GM12878 (cell line): ENCODE data around the gene SLC12A6. TPM values are rescaled to one million over a fixed set of nuclear protein-coding genes. Genes with fewer than 3 reads are reported as not detected.

Experiments used
- ATAC-seq: fragments of 200-7000 bp; cut with Tn5 transposase; 3 replicates; pipeline ENCODE4 v1.9.1; 2020; ENCODE audit warnings: mild to moderate bottlenecking, moderate library complexity
- BruUV-seq: library from RNA; stranded (reverse); fragments of 400-500 nt; replicated peaks from 2 replicates; lab custom pipeline; 2021; lab: Mats Ljungman, UMichigan
- CTCF ChIA-PET: fragments of 300-600 bp; sonication (Branson Sonifier 250); formaldehyde crosslinking; extraction: SDS; loops from one replicate; lab custom pipeline; 2021; ENCODE audit warnings: inconsistent platforms; lab: Yijun Ruan, JAX
- POLR2A ChIA-PET: fragments of 350-600 bp; formaldehyde crosslinking; extraction: SDS; loops from one replicate; lab custom pipeline; 2021; ENCODE audit warnings: inconsistent platforms; lab: Charles Lee
- RAD21 ChIA-PET: fragments of 300-600 bp; sonication (Branson Sonifier 250); formaldehyde crosslinking; loops from one replicate; lab custom pipeline; 2023; ENCODE audit warnings: antibody characterized with exemption; ENCODE audit not compliant: unreplicated experiment; lab: Charles Lee
- SMC1A ChIA-PET: fragments of 300-600 bp; sonication (Branson Sonifier 250); formaldehyde crosslinking; loops from one replicate; lab custom pipeline; 2023; ENCODE audit not compliant: unreplicated experiment, uncharacterized antibody; lab: Charles Lee
- DNase-seq: peaks from one replicate; pipeline ENCODE4 v3.0.0-alpha.2; 2011; ENCODE audit warnings: low read depth, low spot score
- FAIRE-seq: peaks from 3 replicates; lab custom pipeline; 2011; peaks lifted over from hg19 to GRCh38; lab: Jason Lieb, UNC
- H2AFZ ChIP-seq: 2 replicates; pipeline ENCODE4 v1.6.0; 2011; ENCODE audit warnings: low read depth, low read length, control low read depth; ENCODE audit not compliant: control insufficient read depth
- H3K27ac ChIP-seq: 2 replicates; pipeline ENCODE4 v1.5.1; 2011; ENCODE audit warnings: control low read depth; ENCODE audit not compliant: control insufficient read depth, insufficient read depth
- H3K27me3 ChIP-seq, 2 experiments: replicated peaks in 1 of 2; 2 replicates each; pipeline versions ENCODE4 v1.6.0 to v1.6.1; 2011; ENCODE audit warnings: low read length in 1 of 2; ENCODE audit not compliant: control insufficient read depth in 2 of 2, insufficient read depth in 2 of 2
- H3K36me3 ChIP-seq, 2 experiments: 2 replicates each; pipeline ENCODE4 v1.5.1; 2011; ENCODE audit warnings: low read length in 1 of 2; ENCODE audit not compliant: control insufficient read depth in 2 of 2, insufficient read depth in 2 of 2
- H3K4me1 ChIP-seq: 2 replicates; pipeline ENCODE4 v1.6.1; 2011; ENCODE audit warnings: mild to moderate bottlenecking, low read length, moderate library complexity, mixed read lengths; ENCODE audit not compliant: control insufficient read depth, insufficient read depth
- H3K4me2 ChIP-seq: 2 replicates; pipeline ENCODE4 v1.6.0; 2011; ENCODE audit warnings: control low read depth; ENCODE audit not compliant: control insufficient read depth, insufficient read depth
- H3K4me3 ChIP-seq: fragments of 200-600 bp; sonication (generic); 2 replicates; pipeline ENCODE4 v1.5.1; 2016
- H3K79me2 ChIP-seq: 2 replicates; pipeline ENCODE4 v1.6.0; 2011; ENCODE audit warnings: low read length; ENCODE audit not compliant: control insufficient read depth, insufficient read depth
- H3K9ac ChIP-seq: 2 replicates; pipeline ENCODE4 v1.8.0; 2011; ENCODE audit warnings: low read length, control low read depth, mixed read lengths; ENCODE audit not compliant: control insufficient read depth, insufficient read depth
- H3K9me3 ChIP-seq: replicated peaks from 3 replicates; pipeline ENCODE4 v1.5.1; 2011; ENCODE audit warnings: mild to moderate bottlenecking, low read length; ENCODE audit not compliant: control insufficient read depth, insufficient read depth
- H4K20me1 ChIP-seq: 2 replicates; pipeline ENCODE4 v1.6.0; 2011; ENCODE audit not compliant: control insufficient read depth, insufficient read depth
- ETV6 ChIP-seq, 2 experiments: fragments of 450-650 bp in 1 of 2; IDR thresholded peaks in 1 of 2; conservative IDR thresholded peaks in 1 of 2; 2 replicates each; pipeline ENCODE4 v1.6.1; 2014; ENCODE audit warnings: antibody characterized with exemption in 1 of 2, borderline replicate concordance in 1 of 2, low read depth in 1 of 2, mild to moderate bottlenecking in 1 of 2, moderate library complexity in 1 of 2
- MXI1 ChIP-seq: fragments of 150-350 bp; IDR thresholded peaks from 2 replicates; pipeline ENCODE4 v1.6.1; 2011; ENCODE audit warnings: low read depth, mild to moderate bottlenecking, inconsistent platforms, low read length, improper control_type of control experiment
- SRF ChIP-seq, 2 experiments: IDR thresholded peaks; 2 replicates each; pipeline ENCODE4 v1.6.1; 2011; ENCODE audit warnings: low read depth in 2 of 2, low read length in 2 of 2, mild to moderate bottlenecking in 1 of 2, moderate library complexity in 1 of 2
- STAT1 ChIP-seq: fragments of 450-650 bp; conservative IDR thresholded peaks from 2 replicates; pipeline ENCODE4 v1.6.1; 2014; ENCODE audit warnings: antibody characterized with exemption, mild to moderate bottlenecking
- ZNF274 ChIP-seq: IDR thresholded peaks from one replicate; pipeline ENCODE4 v1.8.0; 2011; ENCODE audit not compliant: insufficient read length, insufficient read depth
- WGBS: methylation state at CpG from one replicate; pipeline ENCODE4 v1.1.6; 2016; ENCODE audit warnings: low lambda C conversion rate; ENCODE audit not compliant: insufficient replicate concordance, insufficient coverage; ENCODE audit errors: missing lambda C conversion rate; 5-methylcytosine and 5-hydroxymethylcytosine counted together
- in situ Hi-C: fragments of 300-500 bp; cut with MboI; formaldehyde crosslinking; loops from 9 replicates; pipeline ENCODE4 v1.14.3; 2018; ENCODE audit warnings: mixed read lengths
- intact Hi-C: fragments of 100-400 bp; cut with micrococcal nuclease; formaldehyde crosslinking; loops from one replicate; pipeline ENCODE4 v1.14.2; 2022; ENCODE audit not compliant: unreplicated experiment
- polyA plus RNA-seq, 11 experiments: library from polyadenylated mRNA; depleted of rRNA in 4 of 11; unstranded in 6 of 11; stranded (reverse) in 5 of 11; fragments of >200 nt; fragmentation: Nextera tagmentation in 4 of 11; fragmentation: Illumina TruSeq in 1 of 11; extraction: Ambion mirVana in 4 of 11; extraction: Trizol in 1 of 11; gene quantifications; 1 replicate in 1 of 11; 2 replicates in 10 of 11; pipeline versions ENCODE4 v1.2.1 to v1.2.3, GENCODE V29; 2011 to 2016; ENCODE audit warnings: inconsistent platforms in 2 of 11, missing spikeins in 2 of 11, low read depth in 1 of 11
- total RNA-seq, 4 experiments: library from RNA; depleted of rRNA in 3 of 4; stranded (reverse); fragments of >200 nt in 3 of 4; fragmentation: Illumina TruSeq in 1 of 4; extraction: Trizol in 1 of 4; gene quantifications; 2 replicates each; pipeline versions ENCODE4 v1.2.1 to v1.2.3, GENCODE V29; 2013 to 2021
- TF ChIP-seq, protein P1 (sequence below): IDR thresholded peaks from 2 replicates; pipeline ENCODE4 v1.6.1; 2012; ENCODE audit warnings: mild to moderate bottlenecking, low read depth, low read length
- TF ChIP-seq, protein P2 (sequence below): fragments of 450-650 bp; formaldehyde crosslinking; IDR thresholded peaks from 2 replicates; pipeline ENCODE4 v1.4.0; 2020; ENCODE audit warnings: mild to moderate bottlenecking, moderate library complexity
- TF ChIP-seq, protein P3 (sequence below): fragments of 450-650 bp; IDR thresholded peaks from 2 replicates; pipeline ENCODE4 v1.6.1; 2017; ENCODE audit warnings: mild to moderate bottlenecking
- TF ChIP-seq, protein P4 (sequence below): fragments of 450-650 bp; IDR thresholded peaks from 2 replicates; pipeline ENCODE4 v1.6.1; 2016; ENCODE audit warnings: mild to moderate bottlenecking

SLC12A6 gene
- total and polyA plus RNA-seq, 10 of the 15 experiments (the other 5 are each of a cell fraction or from before 2014, with no cell fraction given), result 4.7 to 94.4 (median 34.2) TPM

DNA sequence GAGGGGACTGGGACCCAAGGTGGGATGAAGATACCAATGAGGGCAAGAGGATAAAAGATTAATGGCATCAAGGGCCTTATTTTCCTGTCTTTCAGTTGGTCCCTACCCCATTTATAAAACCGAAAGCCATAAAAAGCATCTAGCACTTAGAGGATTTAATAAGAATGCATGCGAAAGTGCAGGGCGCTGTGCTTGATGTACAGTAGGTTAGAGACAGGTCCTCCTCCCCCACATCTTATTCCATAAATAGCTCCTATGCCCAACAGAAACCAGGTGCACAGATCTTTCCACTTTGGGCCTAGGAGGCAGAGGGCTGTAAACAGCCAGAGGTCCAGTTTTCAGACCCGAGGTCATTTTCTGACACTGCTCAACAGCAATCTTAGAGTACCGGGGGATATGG lies 28.3 kb upstream of the SLC12A6 start:
- H3K27ac ChIP-seq, result peak overlapping the region; percentile 0; the same call in 1 of the 2 replicates
- H3K79me2 ChIP-seq, result peaks cover 27% of the 10 kb centered on the region
- peaks cover 0 to 12% of the 10 kb centered on the region in 2 experiments; a peak in 3 of 4 replicates for H3K36me3 ChIP-seq
- in situ Hi-C loops, result no loop called here
- ChIA-PET POLR2A (interaction anchor here (0.5 to 2.6 kb wide), 5 partner anchors 23 to 82 kb away, joined by 3 to 11 read pairs (median 4); partner anchors contain the start of genes NOP10, NUTM1 and SLC12A6), RAD21 (interaction anchor here (0.9 to 4.3 kb wide), 12 partner anchors 8 to 222 kb away, joined by 3 to 37 read pairs (median 8); partner anchors contain the start of genes EMC4, NOP10, NUTM1 and SLC12A6), SMC1A (interaction anchor here (1.2 to 3.9 kb wide), 7 partner anchors 11 to 177 kb away, joined by 3 to 30 read pairs (median 10); partner anchors contain the start of genes NOP10, NUTM1 and SLC12A6), CTCF (interaction anchor here (0.8 to 4.3 kb wide), 8 partner anchors 23 to 218 kb away, joined by 3 to 66 read pairs (median 3); partner anchors contain the start of genes GOLGA8B, NOP10, NUTM1 and SLC12A6)
- H3K4me2 ChIP-seq, result peak overlapping the region; percentile 98
- no TSS peak for BruUV-seq
- H2AFZ ChIP-seq, result peak overlapping the region; percentile 40
- DNase-seq, result no peak
- H4K20me1 ChIP-seq, result no peaks in the 10 kb centered on the region
- H3K4me1 ChIP-seq, result peaks cover 34% of the 10 kb centered on the region
- WGBS, result 2% methylated on average over 5 of the region's 5 CpGs
- H3K9ac ChIP-seq, result peak overlapping the region; percentile 33
- H3K27me3 ChIP-seq, result no peaks in the 10 kb centered on the region
- no peak for FAIRE-seq
- intact Hi-C loops, result loop anchor here (2.0 to 5.0 kb wide), 3 partner anchors 39 to 303 kb away; partner anchors contain the start of genes EMC7 and PGBD4
- H3K9me3 ChIP-seq, result no peaks in the 10 kb centered on the region
- H3K4me3 ChIP-seq, result peak overlapping the region; percentile 83
- no peak for ATAC-seq
- TF ChIP-seq, protein P1, sequence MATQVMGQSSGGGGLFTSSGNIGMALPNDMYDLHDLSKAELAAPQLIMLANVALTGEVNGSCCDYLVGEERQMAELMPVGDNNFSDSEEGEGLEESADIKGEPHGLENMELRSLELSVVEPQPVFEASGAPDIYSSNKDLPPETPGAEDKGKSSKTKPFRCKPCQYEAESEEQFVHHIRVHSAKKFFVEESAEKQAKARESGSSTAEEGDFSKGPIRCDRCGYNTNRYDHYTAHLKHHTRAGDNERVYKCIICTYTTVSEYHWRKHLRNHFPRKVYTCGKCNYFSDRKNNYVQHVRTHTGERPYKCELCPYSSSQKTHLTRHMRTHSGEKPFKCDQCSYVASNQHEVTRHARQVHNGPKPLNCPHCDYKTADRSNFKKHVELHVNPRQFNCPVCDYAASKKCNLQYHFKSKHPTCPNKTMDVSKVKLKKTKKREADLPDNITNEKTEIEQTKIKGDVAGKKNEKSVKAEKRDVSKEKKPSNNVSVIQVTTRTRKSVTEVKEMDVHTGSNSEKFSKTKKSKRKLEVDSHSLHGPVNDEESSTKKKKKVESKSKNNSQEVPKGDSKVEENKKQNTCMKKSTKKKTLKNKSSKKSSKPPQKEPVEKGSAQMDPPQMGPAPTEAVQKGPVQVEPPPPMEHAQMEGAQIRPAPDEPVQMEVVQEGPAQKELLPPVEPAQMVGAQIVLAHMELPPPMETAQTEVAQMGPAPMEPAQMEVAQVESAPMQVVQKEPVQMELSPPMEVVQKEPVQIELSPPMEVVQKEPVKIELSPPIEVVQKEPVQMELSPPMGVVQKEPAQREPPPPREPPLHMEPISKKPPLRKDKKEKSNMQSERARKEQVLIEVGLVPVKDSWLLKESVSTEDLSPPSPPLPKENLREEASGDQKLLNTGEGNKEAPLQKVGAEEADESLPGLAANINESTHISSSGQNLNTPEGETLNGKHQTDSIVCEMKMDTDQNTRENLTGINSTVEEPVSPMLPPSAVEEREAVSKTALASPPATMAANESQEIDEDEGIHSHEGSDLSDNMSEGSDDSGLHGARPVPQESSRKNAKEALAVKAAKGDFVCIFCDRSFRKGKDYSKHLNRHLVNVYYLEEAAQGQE, result no peak
- TF ChIP-seq ZNF274, result no peak
- no peak for TF ChIP-seq SRF (IDR thresholded peaks at IDR 0.05; ENCODE audit: low read depth in 2 of 2, low read length in 2 of 2)
- TF ChIP-seq, protein P2, sequence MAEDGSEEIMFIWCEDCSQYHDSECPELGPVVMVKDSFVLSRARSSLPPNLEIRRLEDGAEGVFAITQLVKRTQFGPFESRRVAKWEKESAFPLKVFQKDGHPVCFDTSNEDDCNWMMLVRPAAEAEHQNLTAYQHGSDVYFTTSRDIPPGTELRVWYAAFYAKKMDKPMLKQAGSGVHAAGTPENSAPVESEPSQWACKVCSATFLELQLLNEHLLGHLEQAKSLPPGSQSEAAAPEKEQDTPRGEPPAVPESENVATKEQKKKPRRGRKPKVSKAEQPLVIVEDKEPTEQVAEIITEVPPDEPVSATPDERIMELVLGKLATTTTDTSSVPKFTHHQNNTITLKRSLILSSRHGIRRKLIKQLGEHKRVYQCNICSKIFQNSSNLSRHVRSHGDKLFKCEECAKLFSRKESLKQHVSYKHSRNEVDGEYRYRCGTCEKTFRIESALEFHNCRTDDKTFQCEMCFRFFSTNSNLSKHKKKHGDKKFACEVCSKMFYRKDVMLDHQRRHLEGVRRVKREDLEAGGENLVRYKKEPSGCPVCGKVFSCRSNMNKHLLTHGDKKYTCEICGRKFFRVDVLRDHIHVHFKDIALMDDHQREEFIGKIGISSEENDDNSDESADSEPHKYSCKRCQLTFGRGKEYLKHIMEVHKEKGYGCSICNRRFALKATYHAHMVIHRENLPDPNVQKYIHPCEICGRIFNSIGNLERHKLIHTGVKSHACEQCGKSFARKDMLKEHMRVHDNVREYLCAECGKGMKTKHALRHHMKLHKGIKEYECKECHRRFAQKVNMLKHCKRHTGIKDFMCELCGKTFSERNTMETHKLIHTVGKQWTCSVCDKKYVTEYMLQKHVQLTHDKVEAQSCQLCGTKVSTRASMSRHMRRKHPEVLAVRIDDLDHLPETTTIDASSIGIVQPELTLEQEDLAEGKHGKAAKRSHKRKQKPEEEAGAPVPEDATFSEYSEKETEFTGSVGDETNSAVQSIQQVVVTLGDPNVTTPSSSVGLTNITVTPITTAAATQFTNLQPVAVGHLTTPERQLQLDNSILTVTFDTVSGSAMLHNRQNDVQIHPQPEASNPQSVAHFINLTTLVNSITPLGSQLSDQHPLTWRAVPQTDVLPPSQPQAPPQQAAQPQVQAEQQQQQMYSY (CRISPR knock-in tag), result no peak
- no peak for TF ChIP-seq STAT1
- no peak for TF ChIP-seq ETV6 (conservative IDR thresholded peaks at IDR 0.05 in 1 of 2, IDR thresholded peaks at IDR 0.05 in 1 of 2; ENCODE audit: borderline replicate concordance in 1 of 2, low read depth in 1 of 2)
- TF ChIP-seq MXI1, result no peak
- TF ChIP-seq, protein P3, sequence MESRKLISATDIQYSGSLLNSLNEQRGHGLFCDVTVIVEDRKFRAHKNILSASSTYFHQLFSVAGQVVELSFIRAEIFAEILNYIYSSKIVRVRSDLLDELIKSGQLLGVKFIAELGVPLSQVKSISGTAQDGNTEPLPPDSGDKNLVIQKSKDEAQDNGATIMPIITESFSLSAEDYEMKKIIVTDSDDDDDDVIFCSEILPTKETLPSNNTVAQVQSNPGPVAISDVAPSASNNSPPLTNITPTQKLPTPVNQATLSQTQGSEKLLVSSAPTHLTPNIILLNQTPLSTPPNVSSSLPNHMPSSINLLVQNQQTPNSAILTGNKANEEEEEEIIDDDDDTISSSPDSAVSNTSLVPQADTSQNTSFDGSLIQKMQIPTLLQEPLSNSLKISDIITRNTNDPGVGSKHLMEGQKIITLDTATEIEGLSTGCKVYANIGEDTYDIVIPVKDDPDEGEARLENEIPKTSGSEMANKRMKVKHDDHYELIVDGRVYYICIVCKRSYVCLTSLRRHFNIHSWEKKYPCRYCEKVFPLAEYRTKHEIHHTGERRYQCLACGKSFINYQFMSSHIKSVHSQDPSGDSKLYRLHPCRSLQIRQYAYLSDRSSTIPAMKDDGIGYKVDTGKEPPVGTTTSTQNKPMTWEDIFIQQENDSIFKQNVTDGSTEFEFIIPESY, result no peak
- TF ChIP-seq, protein P4, sequence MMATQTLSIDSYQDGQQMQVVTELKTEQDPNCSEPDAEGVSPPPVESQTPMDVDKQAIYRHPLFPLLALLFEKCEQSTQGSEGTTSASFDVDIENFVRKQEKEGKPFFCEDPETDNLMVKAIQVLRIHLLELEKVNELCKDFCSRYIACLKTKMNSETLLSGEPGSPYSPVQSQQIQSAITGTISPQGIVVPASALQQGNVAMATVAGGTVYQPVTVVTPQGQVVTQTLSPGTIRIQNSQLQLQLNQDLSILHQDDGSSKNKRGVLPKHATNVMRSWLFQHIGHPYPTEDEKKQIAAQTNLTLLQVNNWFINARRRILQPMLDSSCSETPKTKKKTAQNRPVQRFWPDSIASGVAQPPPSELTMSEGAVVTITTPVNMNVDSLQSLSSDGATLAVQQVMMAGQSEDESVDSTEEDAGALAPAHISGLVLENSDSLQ, result no peak
